Choroid plexus epithelial cell (primary cell): ENCODE measurements around the gene FASTK.
A peak's percentile ranks its signal among the peaks of the same experiment; 100 is the strongest.

Source experiments
- DNase-seq: peaks from one replicate; pipeline ENCODE4 v3.0.0-alpha.2; 2010; ENCODE audit warnings: low read depth
- H3K4me3 ChIP-seq: 2 replicates; pipeline ENCODE4 v1.5.1; 2011; ENCODE audit warnings: low read depth, mild to moderate bottlenecking, control low read depth, low read length, moderate library complexity
- CTCF ChIP-seq: conservative IDR thresholded peaks from 2 replicates; pipeline ENCODE4 v1.5.1; 2011; ENCODE audit warnings: low read depth, mild to moderate bottlenecking, control low read depth, inconsistent platforms, low read length, moderate library complexity

The FASTK gene

GRCh38 chr7:151069841-151070573 lies 10.6 kb downstream of the FASTK start:
- no peak for TF ChIP-seq CTCF
- DNase-seq = no peak
- H3K4me3 ChIP-seq = no peak overlapping the region

GRCh38 chr7:151068069-151068773 lies 12.4 kb downstream of the FASTK start:
- peak; percentile 89 for DNase-seq
- H3K4me3 ChIP-seq = no peak overlapping the region
- no peak for TF ChIP-seq CTCF

GRCh38 chr7:151066273-151066974 lies 14.2 kb downstream of the FASTK start:
- no peak for DNase-seq
- H3K4me3 ChIP-seq = no peak overlapping the region
- no peak for TF ChIP-seq CTCF

GRCh38 chr7:151065516-151065915 lies 15.1 kb downstream of the FASTK start:
- H3K4me3 ChIP-seq = no peak overlapping the region
- TF ChIP-seq CTCF = no peak
- DNase-seq = no peak

- no peak for TF ChIP-seq CTCF
- H3K4me3 ChIP-seq = no peak overlapping the region
- DNase-seq = no peak
Measured at GRCh38 chr7:151064993-151065392, 15.6 kb downstream of the FASTK start.

- TF ChIP-seq CTCF = no peak
- no peak overlapping the region for H3K4me3 ChIP-seq
- no peak for DNase-seq
Measured at GRCh38 chr7:151064454-151064853, 16.2 kb downstream of the FASTK start.
